ENCODE data around the gene CCNA2.

The CCNA2 gene

DNA sequence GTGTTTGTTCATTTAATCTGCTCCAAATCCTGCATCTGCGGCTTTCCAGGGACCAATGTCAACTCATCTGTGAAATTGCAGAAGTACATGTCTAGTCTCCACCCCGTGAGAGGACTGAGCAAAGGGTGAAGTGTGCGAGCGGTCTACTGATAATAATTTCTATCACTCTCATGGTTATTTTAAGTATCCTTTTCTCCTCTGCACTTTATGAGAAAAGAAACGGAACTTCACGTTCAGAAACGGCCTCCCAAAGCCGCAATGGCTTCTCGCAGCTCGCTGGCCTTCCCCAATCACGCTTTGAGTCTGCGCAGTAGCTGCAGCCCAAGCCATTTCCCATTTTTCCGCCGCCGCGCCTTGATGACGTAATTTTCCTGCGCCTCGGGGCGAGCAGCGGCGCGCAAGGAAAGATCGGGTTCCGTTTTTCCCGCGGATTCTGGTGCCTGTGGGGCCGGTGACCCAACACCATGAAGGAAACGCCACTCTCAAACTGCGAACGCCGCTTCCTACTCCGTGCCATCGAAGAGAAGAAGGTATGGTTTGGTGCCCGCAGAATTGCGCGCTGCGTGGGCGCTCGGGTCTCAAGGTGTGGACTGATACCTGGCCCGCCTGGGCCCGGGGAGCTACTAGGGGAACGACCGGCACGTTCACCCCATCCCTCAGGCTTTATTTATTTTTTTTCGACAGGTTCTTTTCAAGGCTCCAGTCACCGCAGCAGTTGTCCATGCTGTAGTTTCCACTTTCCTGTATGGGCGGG lies 22.5 kb downstream of the CCNA2 start, which contains the start of gene EXOSC9:
Gene EXOSC9 (plus strand): TSS at position 363 of the 754 bp plus-strand sequence. CDS start 102 bp downstream, at position 465.
- DNase-seq, result peak; percentile 38

DNA sequence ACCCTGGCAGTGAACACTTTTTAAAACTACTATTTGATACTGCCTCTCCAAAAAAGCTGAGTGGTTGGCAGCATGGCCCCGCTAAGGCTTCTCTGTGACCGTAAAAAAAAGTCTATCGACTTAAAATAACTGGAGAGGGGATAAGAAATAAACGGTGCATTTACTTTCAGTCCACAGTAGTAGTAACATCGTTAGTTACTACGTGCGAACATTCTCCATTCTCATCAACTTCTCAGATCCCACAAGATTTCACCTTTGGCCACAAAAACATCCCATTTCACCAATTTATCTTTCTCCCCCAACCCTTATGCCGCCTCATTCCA lies 23.1 kb downstream of the CCNA2 start:
- no peak for DNase-seq

DNA sequence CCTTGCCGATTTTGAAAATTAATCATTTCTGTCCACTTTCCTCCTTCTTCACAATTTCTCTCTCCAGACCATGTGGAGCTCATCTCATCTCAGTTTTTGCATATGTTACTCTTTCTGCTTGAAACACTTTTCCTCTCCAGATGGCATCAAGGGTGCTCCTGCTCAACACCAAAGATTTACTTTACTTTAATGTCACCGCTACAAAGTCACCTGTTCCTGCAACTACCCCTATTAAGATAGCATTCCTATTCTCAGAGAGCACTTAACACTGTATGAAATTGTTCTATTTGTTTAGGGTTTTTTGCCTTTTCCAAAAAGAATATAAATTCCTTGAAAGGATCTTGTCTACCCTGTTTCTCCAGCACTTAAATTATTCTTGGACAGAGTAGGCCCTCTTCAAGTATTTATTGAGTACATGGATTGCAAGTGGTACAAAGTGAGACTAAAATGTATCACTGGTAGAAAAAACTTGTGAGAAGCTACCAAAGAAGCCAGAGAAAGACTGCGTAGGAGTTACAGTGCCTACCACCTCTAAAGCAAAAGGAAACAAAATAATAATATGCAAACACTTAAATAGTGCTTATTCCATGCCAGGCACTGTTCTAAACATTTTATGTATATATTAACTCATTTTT lies 23.7 kb downstream of the CCNA2 start:
- DNase-seq, result no peak

DNA sequence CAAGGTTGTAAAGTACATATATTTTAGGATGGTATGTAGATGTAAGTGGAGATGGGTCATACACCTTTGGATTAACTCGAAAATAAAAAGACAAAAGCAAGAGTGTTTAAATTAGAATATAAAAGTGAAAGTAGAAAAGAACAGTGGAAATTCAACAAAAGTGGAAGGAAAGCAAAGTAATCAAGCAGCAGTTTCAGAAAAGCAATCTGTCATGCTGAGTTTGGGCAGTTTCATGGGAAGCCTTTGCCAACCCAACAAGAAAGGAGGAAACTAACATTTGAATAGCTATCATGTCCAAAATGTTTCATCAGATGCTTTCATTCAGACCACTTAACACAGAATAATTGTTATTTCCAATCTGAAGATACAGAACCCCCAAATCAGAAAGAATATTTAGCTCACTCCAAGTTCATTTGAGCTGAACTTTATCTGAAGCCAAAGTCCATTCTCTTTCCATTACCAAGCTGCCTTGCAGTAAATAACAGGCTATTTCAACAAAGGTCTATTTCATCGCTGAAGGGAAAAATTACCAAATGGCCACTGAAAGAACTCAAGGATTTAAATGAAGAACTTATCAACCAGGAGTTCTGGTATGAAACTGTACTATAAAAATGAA lies 24.4 kb downstream of the CCNA2 start:
- no peak for DNase-seq

DNA sequence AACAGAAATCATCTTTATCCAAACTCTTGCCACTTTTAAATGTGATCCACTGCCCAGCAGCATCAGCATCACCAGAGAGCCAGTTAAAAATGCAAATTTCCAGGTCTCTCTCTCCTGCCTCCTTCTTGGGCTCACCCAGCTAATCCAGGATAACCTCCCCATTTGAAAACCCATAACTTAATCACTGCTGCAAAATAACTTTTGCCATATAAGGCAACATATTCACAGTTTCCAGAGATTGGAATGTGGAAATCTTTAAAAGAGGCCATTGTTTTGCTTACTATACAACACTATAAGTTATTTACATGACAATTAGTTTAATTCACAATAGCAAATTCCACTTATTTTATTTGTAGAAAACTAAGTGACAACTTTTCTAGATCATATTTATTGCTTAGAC lies 27.4 kb downstream of the CCNA2 start:
- DNase-seq, result no peak

DNA sequence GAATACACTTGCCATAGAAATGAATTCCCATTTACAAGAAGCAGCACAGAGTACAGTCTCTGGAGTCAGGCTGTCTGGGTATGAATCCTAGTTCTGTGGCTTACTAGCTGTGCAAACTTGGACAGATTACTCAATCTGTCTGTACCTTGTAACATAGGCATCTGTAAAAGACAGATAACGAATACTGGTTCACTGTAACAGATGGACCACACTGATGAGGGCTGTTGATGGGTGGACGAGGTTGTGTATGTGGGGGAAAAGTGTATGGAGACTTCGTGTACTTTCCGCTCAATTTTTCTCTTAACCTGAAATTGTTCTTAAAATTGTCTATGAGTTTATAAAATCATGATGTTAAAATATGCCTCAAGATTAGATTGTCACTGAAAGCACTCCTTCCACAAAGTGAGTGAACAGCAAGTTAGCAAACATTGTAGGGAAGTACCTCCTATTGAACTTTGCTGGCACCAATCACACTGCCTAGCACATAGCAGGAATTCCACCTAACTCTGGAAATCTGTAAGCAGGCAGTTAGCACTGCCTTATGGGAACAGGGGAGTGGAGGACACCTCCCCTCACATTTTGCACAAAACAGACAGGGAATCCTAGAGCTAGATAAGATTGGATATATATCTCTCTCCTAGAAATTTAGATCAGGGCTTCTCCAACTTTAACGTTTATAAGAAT lies 29.0 kb downstream of the CCNA2 start:
- no peak for DNase-seq

DNA sequence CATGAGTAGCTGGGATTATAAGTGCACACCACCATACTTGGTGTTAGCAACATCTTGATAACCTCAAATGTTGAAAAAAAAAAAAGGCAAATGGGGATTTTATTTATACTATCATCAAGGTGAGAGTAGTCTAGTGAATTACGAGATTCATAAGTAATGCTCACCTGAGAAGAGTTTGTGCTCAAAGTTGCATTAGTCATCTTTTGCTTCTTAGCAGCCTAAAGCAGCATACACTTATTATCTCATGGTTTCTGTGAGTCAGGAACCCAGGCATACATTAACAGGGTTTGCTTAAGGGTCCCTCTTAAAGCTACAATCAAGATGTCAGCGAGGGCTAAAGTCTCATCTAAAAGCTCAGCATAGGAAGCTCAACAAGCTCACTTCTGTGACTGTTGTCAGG lies 30.7 kb downstream of the CCNA2 start:
- DNase-seq, result no peak

DNA sequence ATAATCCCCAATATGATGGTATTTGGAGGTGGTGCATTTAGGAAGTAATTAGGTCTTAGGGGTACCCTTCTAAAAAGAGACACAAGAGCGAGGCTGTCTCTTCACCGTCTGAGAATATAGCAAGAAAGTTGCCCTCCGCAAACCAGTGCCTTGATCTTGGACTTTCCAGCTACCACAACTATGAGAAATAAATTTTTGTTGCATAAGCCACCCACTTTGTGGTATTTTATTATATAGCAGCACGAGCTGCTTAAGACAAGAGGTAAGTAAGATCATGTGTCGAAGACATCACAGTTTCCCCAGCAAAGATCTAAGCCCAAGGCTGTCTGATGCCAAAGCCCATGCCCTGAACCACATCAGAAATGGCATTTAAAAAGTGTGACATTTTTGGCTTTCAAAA lies 32.2 kb downstream of the CCNA2 start:
- DNase-seq, result no peak

DNA sequence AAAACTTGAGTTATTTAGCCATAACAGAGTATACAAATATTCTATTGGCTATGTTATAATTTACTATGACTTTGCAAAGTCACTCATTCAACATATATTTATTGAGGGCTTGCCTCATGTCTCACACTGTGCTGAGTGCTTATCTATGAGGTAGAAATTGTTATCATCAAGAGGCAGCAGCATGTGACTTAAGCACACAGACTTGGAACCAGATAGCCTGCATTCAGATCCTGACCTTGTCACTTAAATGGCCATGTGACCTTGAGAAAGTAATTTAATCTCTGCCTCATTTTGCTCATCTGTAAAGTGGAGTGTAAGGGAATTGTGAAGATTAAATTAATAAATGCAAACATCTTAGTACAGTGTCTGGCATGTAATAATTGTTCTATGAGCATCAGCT lies 32.7 kb downstream of the CCNA2 start:
- DNase-seq, result no peak

DNA sequence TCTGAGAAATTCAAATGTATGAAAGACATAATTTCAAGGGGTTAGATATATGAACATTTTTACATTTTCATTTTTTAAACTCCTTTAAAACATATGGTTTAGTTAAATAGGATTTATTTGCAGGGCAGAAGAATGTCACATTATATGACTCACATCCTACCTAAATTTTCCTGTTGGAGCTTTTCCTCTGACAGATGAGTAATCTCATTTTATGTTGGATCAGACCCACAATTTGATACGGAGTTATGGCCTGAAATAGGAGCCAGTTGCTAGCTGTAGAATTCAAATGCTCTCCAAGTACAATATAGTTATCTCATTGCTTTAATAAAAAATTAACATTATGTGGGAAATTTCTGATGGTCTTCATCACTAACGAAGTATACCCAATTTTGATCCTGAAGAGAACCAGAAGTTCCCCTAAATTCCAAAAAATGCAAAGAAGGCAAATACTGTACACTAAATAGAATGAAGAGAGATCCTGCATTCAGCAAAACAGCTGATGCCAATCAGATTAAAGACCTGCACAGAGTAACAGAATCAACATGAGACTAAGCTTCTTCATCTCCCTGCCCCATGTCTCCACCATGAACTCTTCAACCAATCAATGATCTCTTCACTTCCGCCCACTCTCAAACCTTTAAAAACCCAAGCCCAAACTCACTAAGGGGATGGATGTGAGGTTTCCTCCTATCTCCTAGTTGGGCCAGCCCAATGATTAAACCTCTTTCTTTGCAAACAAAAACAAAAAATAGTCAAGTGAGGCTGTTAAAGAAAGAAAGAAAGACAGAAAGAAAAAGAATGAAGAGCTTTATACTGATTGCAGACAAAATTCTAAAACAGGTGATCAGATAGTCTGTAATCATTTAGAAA lies 33.5 kb downstream of the CCNA2 start:
- DNase-seq, result no peak

DNA sequence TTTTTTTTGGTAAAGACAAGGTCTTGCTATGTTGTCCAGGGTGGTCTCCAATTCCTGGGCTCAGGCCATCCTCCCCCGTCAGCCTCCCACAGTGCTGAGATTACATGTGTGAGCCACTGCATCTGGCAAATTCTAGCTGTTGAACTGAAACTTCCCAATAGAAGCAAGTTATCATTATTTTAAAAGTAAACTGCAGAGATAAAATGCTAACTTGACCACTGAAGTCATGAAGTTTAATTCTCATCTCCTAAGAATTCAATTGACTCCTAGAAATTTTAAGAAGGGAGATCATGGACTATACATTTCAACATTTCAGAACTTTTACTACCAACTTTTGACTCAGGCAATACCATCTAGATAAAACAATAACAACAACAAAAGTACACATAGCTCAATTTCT lies 34.2 kb downstream of the CCNA2 start:
- no peak for DNase-seq

DNA sequence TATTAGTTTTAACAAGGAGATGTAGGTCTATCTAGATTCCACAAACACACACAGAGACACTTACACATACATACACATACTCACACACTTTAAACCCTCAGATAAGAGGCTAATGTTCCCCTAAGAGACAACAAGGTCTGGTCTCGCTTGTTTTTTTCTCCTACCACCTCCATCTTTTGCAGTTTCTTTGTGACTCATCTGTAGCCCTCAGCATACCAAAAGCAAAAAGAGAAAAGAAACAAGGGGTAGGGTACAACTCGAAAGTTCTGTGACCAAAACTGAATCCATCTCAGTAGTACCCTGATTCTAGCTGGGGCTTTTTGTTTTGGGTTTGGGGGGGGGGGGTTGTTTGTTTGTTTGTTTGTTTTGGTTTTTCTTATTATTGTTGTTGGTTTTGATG lies 34.8 kb downstream of the CCNA2 start:
- no peak for DNase-seq

DNA sequence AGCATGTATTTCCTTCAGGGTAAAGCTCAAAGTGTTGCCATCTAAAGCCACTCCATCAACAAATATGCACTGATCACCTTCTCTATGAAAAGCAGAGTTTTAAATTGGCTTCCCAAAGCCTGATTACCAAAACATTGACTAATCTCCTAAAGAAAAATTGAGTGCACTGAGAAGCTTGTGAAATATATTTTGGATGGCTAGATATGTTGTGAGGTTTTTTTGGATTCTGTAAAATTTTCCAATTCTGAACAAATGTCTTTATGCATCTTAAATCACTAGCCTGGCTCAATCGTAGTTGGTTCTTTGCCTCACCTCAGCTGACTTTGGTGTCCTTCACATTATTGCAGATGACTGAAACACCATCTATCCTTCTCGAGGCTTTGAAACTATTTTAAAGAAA lies 37.5 kb downstream of the CCNA2 start:
- no peak for DNase-seq

DNA sequence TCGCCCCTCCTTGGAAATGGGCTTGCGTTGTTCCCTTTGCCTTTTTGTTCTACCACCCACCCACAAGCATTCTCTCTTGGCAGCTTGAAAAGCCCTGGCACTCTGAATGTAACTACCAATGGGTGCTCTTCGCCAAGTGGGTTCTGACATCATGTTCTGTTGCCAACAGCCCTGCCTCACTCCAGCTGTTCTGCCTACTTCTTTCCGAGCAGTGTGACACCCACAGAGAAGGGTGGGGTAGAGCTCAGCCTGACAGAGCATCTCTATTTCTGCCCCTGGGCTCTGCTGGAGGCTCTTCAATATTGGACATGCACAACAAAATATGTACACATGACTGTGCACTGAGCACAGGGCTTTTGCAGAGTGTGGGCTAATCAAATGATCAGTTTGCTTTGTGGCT lies 38.2 kb downstream of the CCNA2 start:
- no peak for DNase-seq

DNA sequence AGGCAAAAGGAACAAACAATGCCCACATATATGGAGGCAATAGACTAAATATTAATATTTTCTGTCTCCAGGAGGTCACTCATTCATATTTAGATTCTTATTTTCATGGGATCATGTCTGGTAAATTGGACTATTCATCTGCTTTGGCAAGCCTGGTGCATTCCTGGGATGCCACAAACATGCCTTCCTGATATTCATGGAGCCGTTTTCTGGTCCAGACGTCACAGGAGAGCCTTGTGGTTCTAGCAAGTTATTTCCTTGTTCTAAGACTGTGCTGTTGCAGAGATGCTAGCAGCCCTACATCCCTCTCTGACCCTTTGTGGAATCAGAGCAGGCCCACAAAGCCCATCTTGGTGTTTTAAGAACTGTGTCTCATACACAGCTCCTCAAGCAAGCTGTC lies 38.7 kb downstream of the CCNA2 start:
- DNase-seq, result no peak

DNA sequence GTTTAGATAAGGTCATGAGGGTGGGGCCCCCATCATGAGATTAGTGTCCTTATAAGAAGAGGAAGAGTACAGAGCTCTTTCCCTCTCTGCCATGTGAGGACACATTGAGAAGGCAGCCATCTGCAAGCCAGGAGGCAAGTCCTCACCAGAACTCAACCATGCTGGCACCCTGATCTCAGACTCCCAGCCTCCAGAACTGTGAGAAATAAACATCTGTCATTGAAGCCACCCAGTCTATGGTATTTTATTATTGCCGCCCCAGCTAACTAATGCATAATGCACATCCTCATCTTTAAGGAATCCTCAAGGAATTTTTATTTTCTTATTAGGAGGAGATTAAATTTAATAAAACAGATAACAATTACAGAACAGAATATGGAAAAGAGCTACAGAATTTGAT lies 39.3 kb downstream of the CCNA2 start:
- no peak for DNase-seq

DNA sequence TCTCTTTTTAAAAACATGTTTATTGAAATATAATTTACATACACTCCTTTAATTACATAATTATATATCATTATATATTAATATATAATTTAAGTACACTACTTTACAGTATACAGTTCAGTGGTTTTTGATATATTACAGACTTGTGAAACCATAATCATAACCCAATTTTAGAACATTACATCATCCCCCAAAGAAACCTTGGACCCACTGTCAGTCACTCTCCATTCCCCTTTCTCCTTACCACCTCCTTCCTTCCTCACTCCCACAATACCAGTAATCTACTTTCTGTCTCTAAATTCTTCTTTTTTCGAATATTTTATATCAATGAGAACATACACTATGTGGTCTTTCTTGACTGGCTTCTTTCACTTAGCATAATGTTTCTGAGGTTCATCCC lies 40.5 kb downstream of the CCNA2 start:
- DNase-seq, result no peak

DNA sequence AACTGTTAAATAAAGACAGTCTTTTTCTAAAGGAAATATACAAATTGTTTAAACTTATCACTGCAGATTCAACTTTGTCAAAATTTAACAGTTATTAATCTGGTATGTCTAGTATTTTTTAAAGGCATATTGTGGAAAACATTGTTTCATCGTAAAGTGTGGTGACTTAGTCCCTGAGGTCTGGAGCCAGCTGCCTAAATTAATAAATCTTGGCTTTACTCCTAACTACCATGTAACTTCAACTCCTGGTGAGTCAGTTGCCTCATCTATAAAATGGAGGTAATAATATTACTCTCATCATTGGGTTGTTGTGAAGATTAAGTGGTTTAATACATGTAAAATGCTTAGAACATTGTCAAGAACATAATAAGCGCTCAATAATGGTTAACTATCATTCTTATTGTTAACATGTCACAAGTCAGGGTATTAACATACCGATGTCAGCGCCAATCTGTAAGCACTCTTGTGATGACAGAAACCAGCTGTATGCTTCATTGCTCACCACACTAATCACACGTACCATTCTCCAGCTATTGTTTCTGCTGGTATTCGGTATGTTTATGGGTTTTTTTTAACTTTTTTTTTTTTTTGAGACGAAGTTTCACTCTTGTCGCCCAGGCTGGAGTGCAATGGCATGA lies 44.6 kb downstream of the CCNA2 start:
- DNase-seq, result no peak

DNA sequence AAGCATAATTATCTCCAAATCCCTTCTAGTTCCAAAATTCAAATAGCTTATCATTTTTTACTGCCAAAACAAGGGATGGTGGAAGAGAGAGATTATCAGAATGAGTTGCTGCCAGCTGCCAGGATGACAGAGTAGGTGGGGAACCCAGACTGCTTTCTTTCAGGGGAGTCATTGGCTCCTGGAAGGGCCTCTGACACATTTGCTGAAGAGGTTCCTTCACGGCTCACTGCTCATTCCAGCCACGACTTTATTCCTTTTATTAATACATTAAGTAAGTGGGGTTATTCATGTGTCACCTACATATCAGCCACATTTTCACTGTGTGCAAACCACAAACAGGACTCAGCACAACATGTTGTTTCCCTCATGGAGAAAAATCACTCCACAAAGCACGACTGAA lies 46.1 kb downstream of the CCNA2 start:
- DNase-seq, result no peak

DNA sequence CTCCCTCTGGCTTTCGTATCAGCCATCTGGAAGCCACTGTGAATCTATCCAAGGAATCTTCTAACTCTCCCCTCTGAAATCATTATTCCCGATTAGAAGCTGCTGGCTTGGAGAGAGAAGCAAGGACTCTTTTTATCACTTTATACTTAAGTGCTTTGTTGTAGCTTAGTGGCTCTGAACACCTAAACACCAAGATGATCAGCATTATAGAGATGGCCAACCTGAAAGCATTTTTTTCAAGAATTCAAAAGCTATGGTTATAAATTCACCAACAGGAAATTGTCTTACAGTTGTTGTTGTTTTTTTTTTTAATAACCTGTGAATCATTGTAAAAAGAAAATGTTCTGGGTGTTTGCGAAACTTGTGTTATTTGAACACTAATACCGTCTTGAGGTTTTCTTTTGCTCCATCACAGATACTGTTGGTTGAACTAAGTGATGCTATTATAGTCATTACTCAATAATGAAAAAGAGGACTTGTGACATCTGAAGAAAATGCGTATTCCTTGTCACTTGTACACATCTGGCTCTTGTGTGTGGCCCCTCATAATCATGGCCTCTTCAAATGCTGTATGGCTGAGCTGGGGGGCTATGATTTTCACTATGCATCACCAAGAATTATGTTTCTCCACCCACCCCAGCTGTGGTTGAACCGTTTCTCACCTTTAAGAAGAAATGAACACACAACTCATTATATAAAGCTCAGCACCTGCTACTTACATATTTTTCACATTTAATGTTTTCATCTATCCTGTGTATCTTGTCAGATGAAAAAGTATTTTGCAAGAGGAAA lies 46.9 kb downstream of the CCNA2 start:
- DNase-seq, result no peak

DNA sequence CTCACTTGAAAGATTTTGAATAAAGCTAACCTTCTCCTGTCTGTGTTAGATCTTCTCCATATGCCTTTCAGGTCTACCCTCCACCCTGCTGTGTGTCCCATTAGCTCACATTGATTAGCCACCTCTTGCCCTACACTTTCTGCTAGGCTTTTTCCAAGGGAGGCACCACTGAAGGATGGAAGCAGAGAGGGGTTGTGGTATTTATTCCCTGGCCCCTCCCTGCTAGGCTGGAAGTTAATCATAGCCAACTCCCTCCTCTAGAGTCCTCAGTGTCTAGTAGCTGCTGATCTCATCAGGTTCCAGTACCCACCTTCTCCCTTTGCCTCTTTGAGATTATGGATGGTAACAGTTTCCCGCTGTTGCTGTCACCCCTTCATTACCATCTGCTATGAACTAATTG lies 49.8 kb downstream of the CCNA2 start:
- no peak for DNase-seq

DNA sequence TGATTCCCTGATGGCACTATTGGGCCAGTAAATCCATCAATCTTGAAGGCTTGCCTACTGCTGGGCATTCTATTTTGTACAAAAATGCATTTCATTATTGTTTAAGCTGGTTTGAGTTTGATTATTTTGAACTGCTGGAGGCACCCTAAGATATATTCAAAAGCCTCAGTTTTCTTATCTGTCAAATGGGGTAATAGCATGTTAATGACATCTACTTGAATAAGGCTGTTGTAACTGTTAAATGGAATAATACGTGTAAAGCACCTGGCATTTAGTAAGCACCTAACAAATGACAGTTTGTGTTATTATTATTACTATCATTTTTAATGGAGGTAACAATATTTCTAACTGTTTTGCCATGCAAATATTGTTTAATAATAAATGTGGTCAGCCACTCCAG lies 51.8 kb downstream of the CCNA2 start:
- no peak for DNase-seq
